ENCODE data around the gene CTSG. TPM values are rescaled to one million over a fixed set of nuclear protein-coding genes. Genes with fewer than 3 reads are reported as not detected.
A peak's percentile ranks its signal among the peaks of the same experiment; 100 is the strongest.

Gene CTSG
- total RNA-seq, 1 donor from 2014 or later = 0.80 TPM

GRCh38 chr14:24607635-24608514 lies 31.8 kb upstream of the CTSG start:
- DNase-seq = no peak
- no peaks in the 10 kb centered on the region for H3K36me3 ChIP-seq
- peaks cover 15% of the 10 kb centered on the region for H3K27me3 ChIP-seq (ENCODE audit: low read depth)
- peaks cover 6% of the 10 kb centered on the region for H3K9me3 ChIP-seq (replicated peaks)
- intact Hi-C loops (cut with micrococcal nuclease) = no loop called here
- H3K4me1 ChIP-seq = no peaks in the 10 kb centered on the region
- TF ChIP-seq CTCF (IDR thresholded peaks at IDR 0.05; ENCODE audit: borderline replicate concordance) = no peak
- H3K4me3 ChIP-seq = no peak overlapping the region
- no peak overlapping the region for H3K27ac ChIP-seq (replicated peaks)

GRCh38 chr14:24607081-24607480 lies 31.0 kb upstream of the CTSG start:
- no peak overlapping the region for H3K4me3 ChIP-seq
- peaks cover 7% of the 10 kb centered on the region for H3K27me3 ChIP-seq (ENCODE audit: low read depth)
- no peak for DNase-seq
- no peak overlapping the region for H3K27ac ChIP-seq (replicated peaks)
- H3K4me1 ChIP-seq = no peaks in the 10 kb centered on the region
- no peaks in the 10 kb centered on the region for H3K36me3 ChIP-seq
- TF ChIP-seq CTCF (IDR thresholded peaks at IDR 0.05; ENCODE audit: borderline replicate concordance) = no peak
- intact Hi-C loops (cut with micrococcal nuclease) = no loop called here
- H3K9me3 ChIP-seq (replicated peaks) = peaks cover 6% of the 10 kb centered on the region

GRCh38 chr14:24606297-24606696 lies 30.2 kb upstream of the CTSG start:
- intact Hi-C loops (cut with micrococcal nuclease) = no loop called here

GRCh38 chr14:24605435-24606190 lies 29.6 kb upstream of the CTSG start:
- intact Hi-C loops (cut with micrococcal nuclease) = no loop called here
- Histone ChIP-seq H3K36me3 (no peaks in the 10 kb centered on the region), H3K4me3 (no peak overlapping the region), H3K4me1 (no peaks in the 10 kb centered on the region), H3K27me3 (ENCODE audit: low read depth) (peaks cover 13% of the 10 kb centered on the region), H3K9me3 (replicated peaks) (no peaks in the 10 kb centered on the region), H3K27ac (replicated peaks) (no peak overlapping the region)
- no peak for DNase-seq
- peak; percentile 66 for TF ChIP-seq CTCF (IDR thresholded peaks at IDR 0.05; ENCODE audit: borderline replicate concordance)

More at GRCh38 chr14:24606297-24606696, 30.2 kb upstream of the CTSG start:
- no peak for DNase-seq
- peaks cover 2% of the 10 kb centered on the region for H3K9me3 ChIP-seq (replicated peaks)
- no peaks in the 10 kb centered on the region for H3K4me1 ChIP-seq
- no peak overlapping the region for H3K4me3 ChIP-seq
- H3K27me3 ChIP-seq (ENCODE audit: low read depth) = peaks cover 11% of the 10 kb centered on the region
- no peaks in the 10 kb centered on the region for H3K36me3 ChIP-seq
- no peak for TF ChIP-seq CTCF (IDR thresholded peaks at IDR 0.05; ENCODE audit: borderline replicate concordance)
- H3K27ac ChIP-seq (replicated peaks) = no peak overlapping the region

GRCh38 chr14:24597403-24597802 lies 21.4 kb upstream of the CTSG start:
- H3K36me3 ChIP-seq = no peaks in the 10 kb centered on the region
- DNase-seq = no peak
- no peak overlapping the region for H3K27ac ChIP-seq (replicated peaks)
- peaks cover 66% of the 10 kb centered on the region for H3K9me3 ChIP-seq (replicated peaks)
- H3K4me1 ChIP-seq = no peaks in the 10 kb centered on the region
- H3K27me3 ChIP-seq (ENCODE audit: low read depth) = peaks cover 6% of the 10 kb centered on the region
- TF ChIP-seq CTCF (IDR thresholded peaks at IDR 0.05; ENCODE audit: borderline replicate concordance) = no peak
- H3K4me3 ChIP-seq = no peak overlapping the region
- intact Hi-C loops (cut with micrococcal nuclease) = no loop called here
